CD14-positive monocyte (primary cell): ENCODE measurements around the gene CTNNA2. TPM values are rescaled to one million over a fixed set of nuclear protein-coding genes. Genes with fewer than 3 reads are reported as not detected.

ENCODE experiments used
- DNase-seq, 3 donors: peaks; one replicate each; pipeline ENCODE4 v3.0.0-alpha.2; 2011 to 2022
- H2AFZ ChIP-seq: 2 replicates; pipeline ENCODE4 v1.6.0; 2012; ENCODE audit warnings: mild to moderate bottlenecking, low read depth, low read length, inconsistent platforms; ENCODE audit not compliant: insufficient read depth, poor library complexity, severe bottlenecking
- H3K27ac ChIP-seq, 2 donors: 1 replicate in 1 of 2; 2 replicates in 1 of 2; pipeline ENCODE4 v1.5.1; 2012 to 2013; ENCODE audit warnings: low read length in 2 of 2, control low read depth in 1 of 2, inconsistent platforms in 1 of 2, low read depth in 1 of 2, mild to moderate bottlenecking in 1 of 2
- H3K27me3 ChIP-seq, 2 donors: one replicate each; pipeline versions ENCODE4 v1.6.0 to v1.6.1; 2011 to 2013; ENCODE audit warnings: low read length in 2 of 2; ENCODE audit not compliant: control insufficient read depth in 2 of 2, insufficient read depth in 2 of 2
- H3K36me3 ChIP-seq, 2 donors: replicated peaks in 1 of 2; 1 replicate in 1 of 2; 2 replicates in 1 of 2; pipeline versions ENCODE4 v1.5.1 to v1.6.1; 2012 to 2013; ENCODE audit warnings: low read length in 2 of 2, control low read depth in 1 of 2, inconsistent platforms in 1 of 2, mild to moderate bottlenecking in 1 of 2; ENCODE audit not compliant: insufficient read depth in 2 of 2, control insufficient read depth in 1 of 2
- H3K4me1 ChIP-seq, 2 donors: 1 replicate in 1 of 2; 2 replicates in 1 of 2; pipeline versions ENCODE4 v1.5.1 to v1.6.1; 2012 to 2013; ENCODE audit warnings: low read length in 2 of 2, control low read depth in 1 of 2, inconsistent platforms in 1 of 2, mild to moderate bottlenecking in 1 of 2, moderate library complexity in 1 of 2; ENCODE audit not compliant: insufficient read depth in 2 of 2, control insufficient read depth in 1 of 2
- H3K4me2 ChIP-seq: replicated peaks from 2 replicates; pipeline ENCODE3; 2012; ENCODE audit warnings: low read length, moderate library complexity, mild to moderate bottlenecking; ENCODE audit not compliant: poor library complexity, severe bottlenecking; ENCODE audit errors: extremely low read depth
- H3K4me3 ChIP-seq, 3 experiments: fragments of 200-600 bp in 1 of 3; sonication (generic) in 1 of 3; replicated peaks in 1 of 3; 1 replicate in 2 of 3; 2 replicates in 1 of 3; pipeline ENCODE4 v1.5.1; 2011 to 2013; ENCODE audit warnings: low read length in 3 of 3, mild to moderate bottlenecking in 3 of 3, control low read depth in 2 of 3, low read depth in 2 of 3, inconsistent platforms in 1 of 3, moderate library complexity in 1 of 3
- H3K79me2 ChIP-seq: 2 replicates; pipeline ENCODE4 v1.6.0; 2012; ENCODE audit warnings: mild to moderate bottlenecking, control low read depth, inconsistent platforms, low read length, moderate library complexity; ENCODE audit not compliant: insufficient read depth
- H3K9ac ChIP-seq: 2 replicates; pipeline ENCODE4 v1.6.0; 2017; ENCODE audit warnings: low read length, mild to moderate bottlenecking; ENCODE audit not compliant: insufficient read depth, poor library complexity, severe bottlenecking
- H3K9me3 ChIP-seq, 2 donors: replicated peaks in 1 of 2; 1 replicate in 1 of 2; 2 replicates in 1 of 2; pipeline versions ENCODE4 v1.5.1 to v1.6.1; 2012 to 2013; ENCODE audit warnings: low read length in 2 of 2, control low read depth in 1 of 2; ENCODE audit not compliant: control insufficient read depth in 1 of 2, insufficient read depth in 1 of 2
- H4K20me1 ChIP-seq: 2 replicates; pipeline ENCODE4 v1.6.0; 2012; ENCODE audit warnings: mild to moderate bottlenecking, low read length, control low read depth, moderate library complexity; ENCODE audit not compliant: insufficient read depth
- H3K27ac Mint-ChIP-seq, 7 donors: one replicate each; pipeline ENCODE4 v1.8.0; 2020; ENCODE audit warnings: mild to moderate bottlenecking in 7 of 7, mixed read lengths in 7 of 7, moderate library complexity in 6 of 7, inconsistent platforms in 2 of 7
- H3K27me3 Mint-ChIP-seq, 3 donors: one replicate each; pipeline ENCODE4 v1.8.0; 2021 to 2022; ENCODE audit warnings: low read depth in 3 of 3, mild to moderate bottlenecking in 3 of 3, mixed read lengths in 3 of 3, moderate library complexity in 3 of 3, inconsistent platforms in 1 of 3
- H3K36me3 Mint-ChIP-seq, 2 donors: one replicate each; pipeline ENCODE4 v1.8.0; 2020; ENCODE audit warnings: mixed read lengths in 2 of 2, inconsistent platforms in 1 of 2, mild to moderate bottlenecking in 1 of 2
- H3K4me1 Mint-ChIP-seq: one replicate; pipeline ENCODE4 v1.8.0; 2020; ENCODE audit warnings: mild to moderate bottlenecking, mixed read lengths
- H3K4me3 Mint-ChIP-seq, 2 donors: one replicate each; pipeline ENCODE4 v1.8.0; 2020; ENCODE audit warnings: mild to moderate bottlenecking in 2 of 2, mixed read lengths in 2 of 2, moderate library complexity in 1 of 2
- H3K9me3 Mint-ChIP-seq, 7 donors: one replicate each; pipeline ENCODE4 v1.8.0; 2020 to 2022; ENCODE audit warnings: mixed read lengths in 7 of 7, mild to moderate bottlenecking in 6 of 7, moderate library complexity in 6 of 7, inconsistent platforms in 2 of 7
- CTCF ChIP-seq: fragments of 200-600 bp; IDR thresholded peaks from one replicate; pipeline ENCODE4 v1.8.0; 2022; ENCODE audit warnings: antibody characterized with exemption, mild to moderate bottlenecking
- WGBS: methylation state at CpG from one replicate; pipeline ENCODE4 v1.1.5; 2013; ENCODE audit warnings: missing lambda C conversion rate; ENCODE audit not compliant: insufficient coverage; 5-methylcytosine and 5-hydroxymethylcytosine counted together
- intact Hi-C, 2 donors: fragments of 100-400 bp; cut with micrococcal nuclease; formaldehyde crosslinking; loops; one replicate each; pipeline versions ENCODE4 v1.15.0 to v1.15.1; 2023
- polyA plus RNA-seq, 3 donors: library from polyadenylated mRNA; depleted of rRNA in 1 of 3; unstranded in 2 of 3; stranded (reverse) in 1 of 3; fragments of 300-500 nt in 2 of 3; fragments of >200 nt in 1 of 3; fragmentation: Illumina TruSeq in 2 of 3; gene quantifications; 1 replicate in 2 of 3; 2 replicates in 1 of 3; pipeline ENCODE4 v1.2.3, GENCODE V29; 2012 to 2021

The CTNNA2 gene
- polyA plus RNA-seq, 3 donors, result not detected

- Mint-ChIP-seq H3K27me3 (peaks cover 8 to 24% (median 10%) of the 10 kb centered on the region in 3 donors), H3K9me3 (peaks cover 0 to 4% (median 2%) of the 10 kb centered on the region in 7 donors), H3K4me1 (peaks cover 3% of the 10 kb centered on the region), H3K27ac (no peak overlapping the region), H3K4me3 (no peak overlapping the region), H3K36me3 (no peaks in the 10 kb centered on the region)
- Histone ChIP-seq H4K20me1 (no peaks in the 10 kb centered on the region), H3K4me3 (no peak overlapping the region), H2AFZ (no peak overlapping the region), H3K36me3 (no peaks in the 10 kb centered on the region), H3K79me2 (no peaks in the 10 kb centered on the region), H3K4me1 (no peaks in the 10 kb centered on the region), H3K27me3 (peaks cover 9 to 13% of the 10 kb centered on the region in 2 donors), H3K4me2 (no peak overlapping the region), H3K27ac (no peak overlapping the region), H3K9me3 (no peaks in the 10 kb centered on the region), H3K9ac (no peak overlapping the region)
- no peak for TF ChIP-seq CTCF
- WGBS, result 0% methylated on average over 2 of the region's 3 CpGs
- DNase-seq, result no peak
- intact Hi-C loops, result no loop called here
Observed at GRCh38 chr2:79993144-79993543, 480.3 kb downstream of the CTNNA2 start.

- Mint-ChIP-seq H3K4me1 (peaks cover 3% of the 10 kb centered on the region), H3K27ac (no peak overlapping the region), H3K36me3 (no peaks in the 10 kb centered on the region), H3K4me3 (peak overlapping the region in 1 of 2 donors; percentile 64), H3K27me3 (peaks cover 10 to 24% (median 10%) of the 10 kb centered on the region in 3 donors), H3K9me3 (peaks cover 0 to 4% (median 2%) of the 10 kb centered on the region in 7 donors)
- Histone ChIP-seq H3K4me3 (no peak overlapping the region), H3K27me3 (peaks cover 9 to 13% of the 10 kb centered on the region in 2 donors), H4K20me1 (no peaks in the 10 kb centered on the region), H3K9me3 (no peaks in the 10 kb centered on the region), H2AFZ (no peak overlapping the region), H3K79me2 (no peaks in the 10 kb centered on the region), H3K4me2 (no peak overlapping the region), H3K27ac (no peak overlapping the region), H3K9ac (no peak overlapping the region), H3K36me3 (no peaks in the 10 kb centered on the region), H3K4me1 (no peaks in the 10 kb centered on the region)
- 0% methylated on average over 1 of the region's 5 CpGs for WGBS
- TF ChIP-seq CTCF, result no peak
- DNase-seq, result no peak
- intact Hi-C loops, result no loop called here
Observed at GRCh38 chr2:79994161-79994560, 481.3 kb downstream of the CTNNA2 start.
